Panc1 (cell line): ENCODE results near the gene ETF1. TPM values are rescaled to one million over a fixed set of nuclear protein-coding genes. Genes with fewer than 3 reads are reported as not detected.

Experiments
- ATAC-seq: fragments of 200-7000 bp; cut with Tn5 transposase; 2 replicates; pipeline ENCODE4 v1.9.1; 2020; ENCODE audit warnings: mild to moderate bottlenecking, moderate library complexity
- BruUV-seq: library from RNA; stranded (reverse); fragments of 400-500 nt; replicated peaks from 2 replicates; lab custom pipeline; 2021; lab: Mats Ljungman, UMichigan
- CTCF ChIA-PET: fragments of 300-600 bp; sonication (Branson Sonifier 250); formaldehyde crosslinking; loops from one replicate; lab custom pipeline; 2022; ENCODE audit warnings: antibody characterized with exemption; lab: Charles Lee
- POLR2A ChIA-PET: fragments of 300-600 bp; sonication (Branson Sonifier 250); formaldehyde crosslinking; loops from one replicate; lab custom pipeline; 2022; ENCODE audit warnings: antibody characterized with exemption; lab: Charles Lee
- DNase-seq: peaks from one replicate; pipeline ENCODE4 v3.0.0-alpha.2; 2010; ENCODE audit warnings: low read depth, low spot score
- H3K27ac ChIP-seq: 2 replicates; pipeline ENCODE4 v1.5.1; 2011; ENCODE audit warnings: mild to moderate bottlenecking, low read length, inconsistent platforms
- H3K27me3 ChIP-seq: fragments of 200-500 bp; sonication (Bioruptor generic); 2 replicates; pipeline ENCODE4 v1.6.0; 2014; ENCODE audit warnings: low read length, inconsistent platforms; ENCODE audit not compliant: control insufficient read depth, insufficient read depth
- H3K36me3 ChIP-seq: fragments of 200-500 bp; sonication (Bioruptor generic); 2 replicates; pipeline ENCODE4 v1.5.1; 2014; ENCODE audit warnings: inconsistent platforms, mild to moderate bottlenecking, low read length, moderate library complexity; ENCODE audit not compliant: control insufficient read depth, insufficient read depth
- H3K4me1 ChIP-seq: 2 replicates; pipeline ENCODE4 v1.5.1; 2011; ENCODE audit warnings: inconsistent platforms, mild to moderate bottlenecking, low read length, moderate library complexity; ENCODE audit not compliant: control insufficient read depth, insufficient read depth
- H3K4me3 ChIP-seq, 2 experiments: 2 replicates each; pipeline ENCODE4 v1.5.1; 2011 to 2012; ENCODE audit warnings: low read depth in 2 of 2, low read length in 2 of 2, mild to moderate bottlenecking in 2 of 2, inconsistent platforms in 1 of 2, moderate library complexity in 1 of 2
- H3K9me3 ChIP-seq: fragments of 200-500 bp; sonication (Bioruptor generic); 2 replicates; pipeline ENCODE4 v1.5.1; 2014; ENCODE audit warnings: low read depth, mild to moderate bottlenecking, inconsistent platforms, low read length, moderate library complexity; ENCODE audit not compliant: control insufficient read depth, insufficient read depth
- POLR2AphosphoS5 ChIP-seq: IDR thresholded peaks from 2 replicates; pipeline ENCODE4 v1.6.1; 2012; ENCODE audit warnings: mild to moderate bottlenecking, low read depth, low read length, moderate library complexity
- SIN3A ChIP-seq: IDR thresholded peaks from 2 replicates; pipeline ENCODE4 v1.6.1; 2012; ENCODE audit warnings: low read depth, mild to moderate bottlenecking, low read length, moderate library complexity, borderline replicate concordance; ENCODE audit not compliant: insufficient read depth
- TCF7L2 ChIP-seq: IDR thresholded peaks from 2 replicates; pipeline ENCODE4 v1.6.1; 2011; ENCODE audit warnings: mild to moderate bottlenecking, low read depth, low read length, inconsistent platforms
- in situ Hi-C: cut with HindIII; loops from 2 replicates; pipeline ENCODE4 v1.10.0; 2016; ENCODE audit warnings: low sequenced_read_pairs, low pct_unique_long_range_greater_than_20kb
- intact Hi-C: fragments of 100-400 bp; cut with micrococcal nuclease; formaldehyde crosslinking; loops from one replicate; pipeline ENCODE4 v1.10.0; 2022; ENCODE audit not compliant: unreplicated experiment
- total RNA-seq: library from RNA; stranded (reverse); gene quantifications from one replicate; pipeline ENCODE4 v1.2.1, GENCODE V29; 2021; ENCODE audit not compliant: unreplicated experiment
- TF ChIP-seq, protein P1 (sequence below), 2 experiments: IDR thresholded peaks; 2 replicates each; pipeline ENCODE4 v1.6.1; 2011 to 2012; ENCODE audit warnings: low read depth in 2 of 2, control low read depth in 1 of 2, low read length in 1 of 2, mild to moderate bottlenecking in 1 of 2, moderate library complexity in 1 of 2; ENCODE audit not compliant: insufficient read depth in 1 of 2
- TF ChIP-seq, protein P2 (sequence below): fragments of 450-650 bp; IDR thresholded peaks from 2 replicates; pipeline ENCODE4 v1.5.1; 2017; ENCODE audit warnings: mild to moderate bottlenecking

Gene ETF1
- total RNA-seq, 1 experiment from 2014 or later = 168 TPM

DNA sequence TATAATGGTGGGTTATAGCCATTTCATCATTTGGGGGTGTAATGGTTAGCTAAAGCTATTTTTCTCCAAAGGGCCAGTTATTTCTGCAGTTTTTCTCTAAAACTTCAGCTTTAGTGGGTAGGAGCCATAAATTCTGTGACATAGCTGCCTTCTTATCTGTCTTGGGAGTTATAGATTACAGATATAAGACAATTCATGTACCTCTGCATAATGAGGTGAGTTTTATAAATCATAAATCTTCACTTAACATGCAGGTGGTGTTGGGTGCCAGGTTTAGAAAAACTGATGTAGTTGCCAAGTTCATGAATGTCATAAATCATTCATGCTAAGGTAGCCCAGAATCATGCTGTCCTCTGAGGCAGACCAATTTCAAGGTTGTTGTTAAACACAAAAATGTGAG is 42.1 kb upstream of the ETF1 start:
- intact Hi-C loops = no loop called here
- POLR2A ChIA-PET = interaction anchor here (0.6 to 0.7 kb wide), 2 partner anchors 10 to 30 kb away, joined by 3 to 4 read pairs; no protein-coding TSS in a partner anchor
- CTCF ChIA-PET = interaction anchor here (0.5 kb wide), 1 partner anchor 457 kb away, joined by 4 read pairs; no protein-coding TSS in a partner anchor
- BruUV-seq = no TSS peak
- H3K4me1 ChIP-seq = no peaks in the 10 kb centered on the region
- H3K27ac ChIP-seq = no peak overlapping the region
- no peaks in the 10 kb centered on the region for H3K36me3 ChIP-seq
- H3K9me3 ChIP-seq = no peaks in the 10 kb centered on the region
- H3K27me3 ChIP-seq = no peaks in the 10 kb centered on the region; the same call in 1 of the 2 replicates
- ATAC-seq (no peak), DNase-seq (no peak)
- no peak for TF ChIP-seq POLR2AphosphoS5
- no peak overlapping the region for H3K4me3 ChIP-seq
- in situ Hi-C loops = no loop called here

DNA sequence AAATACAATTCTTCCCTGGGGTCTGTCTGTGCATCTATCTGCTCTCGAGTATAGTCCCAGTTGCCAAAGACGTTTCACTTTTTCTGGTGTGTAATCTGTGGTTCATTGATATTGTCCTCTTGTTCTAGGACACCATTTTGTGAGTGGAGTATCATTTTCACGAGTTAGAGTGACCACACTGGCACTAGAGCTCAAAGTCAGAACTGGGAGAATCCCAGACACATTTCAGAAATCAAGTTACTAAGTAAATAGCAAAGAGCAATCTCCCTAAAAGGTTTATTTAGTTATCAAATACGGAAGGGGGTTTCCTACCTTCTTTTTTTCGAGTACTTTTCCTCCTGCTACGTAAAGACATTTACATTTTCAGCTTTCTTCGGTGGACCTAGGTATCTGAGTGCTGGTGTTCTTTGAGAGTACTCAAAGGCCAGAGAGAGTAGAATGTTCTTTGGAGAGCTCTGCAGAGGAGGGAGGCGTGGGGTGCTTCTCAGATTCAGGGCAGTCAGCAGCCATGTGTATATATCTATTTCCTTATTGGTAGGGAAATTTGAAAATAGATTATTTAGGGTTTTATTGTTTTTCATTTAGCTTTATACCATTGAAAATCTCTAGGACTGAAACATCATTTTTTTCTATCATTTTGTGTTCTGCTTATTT is 41.1 kb upstream of the ETF1 start:
- Histone ChIP-seq H3K27ac (no peak overlapping the region), H3K27me3 (no peaks in the 10 kb centered on the region; the same call in 1 of the 2 replicates), H3K9me3 (no peaks in the 10 kb centered on the region), H3K4me3 (no peak overlapping the region), H3K36me3 (no peaks in the 10 kb centered on the region), H3K4me1 (no peaks in the 10 kb centered on the region)
- DNase-seq = no peak
- in situ Hi-C loops = no loop called here
- intact Hi-C loops = no loop called here
- CTCF ChIA-PET = no interaction called here
- POLR2A ChIA-PET = no interaction called here
- no peak for ATAC-seq
- TF ChIP-seq TCF7L2 = no peak
- TF ChIP-seq, protein P1, sequence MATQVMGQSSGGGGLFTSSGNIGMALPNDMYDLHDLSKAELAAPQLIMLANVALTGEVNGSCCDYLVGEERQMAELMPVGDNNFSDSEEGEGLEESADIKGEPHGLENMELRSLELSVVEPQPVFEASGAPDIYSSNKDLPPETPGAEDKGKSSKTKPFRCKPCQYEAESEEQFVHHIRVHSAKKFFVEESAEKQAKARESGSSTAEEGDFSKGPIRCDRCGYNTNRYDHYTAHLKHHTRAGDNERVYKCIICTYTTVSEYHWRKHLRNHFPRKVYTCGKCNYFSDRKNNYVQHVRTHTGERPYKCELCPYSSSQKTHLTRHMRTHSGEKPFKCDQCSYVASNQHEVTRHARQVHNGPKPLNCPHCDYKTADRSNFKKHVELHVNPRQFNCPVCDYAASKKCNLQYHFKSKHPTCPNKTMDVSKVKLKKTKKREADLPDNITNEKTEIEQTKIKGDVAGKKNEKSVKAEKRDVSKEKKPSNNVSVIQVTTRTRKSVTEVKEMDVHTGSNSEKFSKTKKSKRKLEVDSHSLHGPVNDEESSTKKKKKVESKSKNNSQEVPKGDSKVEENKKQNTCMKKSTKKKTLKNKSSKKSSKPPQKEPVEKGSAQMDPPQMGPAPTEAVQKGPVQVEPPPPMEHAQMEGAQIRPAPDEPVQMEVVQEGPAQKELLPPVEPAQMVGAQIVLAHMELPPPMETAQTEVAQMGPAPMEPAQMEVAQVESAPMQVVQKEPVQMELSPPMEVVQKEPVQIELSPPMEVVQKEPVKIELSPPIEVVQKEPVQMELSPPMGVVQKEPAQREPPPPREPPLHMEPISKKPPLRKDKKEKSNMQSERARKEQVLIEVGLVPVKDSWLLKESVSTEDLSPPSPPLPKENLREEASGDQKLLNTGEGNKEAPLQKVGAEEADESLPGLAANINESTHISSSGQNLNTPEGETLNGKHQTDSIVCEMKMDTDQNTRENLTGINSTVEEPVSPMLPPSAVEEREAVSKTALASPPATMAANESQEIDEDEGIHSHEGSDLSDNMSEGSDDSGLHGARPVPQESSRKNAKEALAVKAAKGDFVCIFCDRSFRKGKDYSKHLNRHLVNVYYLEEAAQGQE (IDR thresholded peaks at IDR 0.05; ENCODE audit: insufficient read depth in 1 of 2, low read depth in 2 of 2, low read length in 1 of 2) = no peak
- TF ChIP-seq, protein P2, sequence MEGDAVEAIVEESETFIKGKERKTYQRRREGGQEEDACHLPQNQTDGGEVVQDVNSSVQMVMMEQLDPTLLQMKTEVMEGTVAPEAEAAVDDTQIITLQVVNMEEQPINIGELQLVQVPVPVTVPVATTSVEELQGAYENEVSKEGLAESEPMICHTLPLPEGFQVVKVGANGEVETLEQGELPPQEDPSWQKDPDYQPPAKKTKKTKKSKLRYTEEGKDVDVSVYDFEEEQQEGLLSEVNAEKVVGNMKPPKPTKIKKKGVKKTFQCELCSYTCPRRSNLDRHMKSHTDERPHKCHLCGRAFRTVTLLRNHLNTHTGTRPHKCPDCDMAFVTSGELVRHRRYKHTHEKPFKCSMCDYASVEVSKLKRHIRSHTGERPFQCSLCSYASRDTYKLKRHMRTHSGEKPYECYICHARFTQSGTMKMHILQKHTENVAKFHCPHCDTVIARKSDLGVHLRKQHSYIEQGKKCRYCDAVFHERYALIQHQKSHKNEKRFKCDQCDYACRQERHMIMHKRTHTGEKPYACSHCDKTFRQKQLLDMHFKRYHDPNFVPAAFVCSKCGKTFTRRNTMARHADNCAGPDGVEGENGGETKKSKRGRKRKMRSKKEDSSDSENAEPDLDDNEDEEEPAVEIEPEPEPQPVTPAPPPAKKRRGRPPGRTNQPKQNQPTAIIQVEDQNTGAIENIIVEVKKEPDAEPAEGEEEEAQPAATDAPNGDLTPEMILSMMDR = no peak
- no TSS peak for BruUV-seq

DNA sequence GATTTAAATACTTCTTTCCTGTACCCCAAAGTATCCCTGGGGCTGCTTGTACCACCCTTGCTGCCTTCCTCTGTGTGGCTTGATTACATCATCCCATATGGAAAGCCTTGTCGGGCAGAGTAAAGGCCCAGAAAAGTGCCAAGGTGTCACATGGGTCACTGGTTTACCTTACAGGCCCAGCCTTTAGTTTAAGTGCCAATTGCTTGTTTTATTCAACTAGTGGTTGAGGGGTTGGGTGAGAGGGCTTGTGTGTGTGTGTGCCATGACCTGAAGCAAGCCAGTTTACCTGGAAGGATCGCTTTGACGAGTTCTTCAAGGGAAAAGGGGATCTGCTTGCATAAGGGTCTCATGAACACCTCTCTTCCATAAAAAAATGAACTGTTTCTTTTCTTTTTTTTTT is 39.9 kb upstream of the ETF1 start:
- Histone ChIP-seq H3K27ac (no peak overlapping the region), H3K27me3 (no peaks in the 10 kb centered on the region), H3K4me1 (no peaks in the 10 kb centered on the region), H3K9me3 (no peaks in the 10 kb centered on the region), H3K36me3 (no peaks in the 10 kb centered on the region), H3K4me3 (no peak overlapping the region)
- POLR2A ChIA-PET = no interaction called here
- no TSS peak for BruUV-seq
- ATAC-seq (no peak), DNase-seq (no peak)
- intact Hi-C loops (no loop called here), in situ Hi-C loops (no loop called here)
- TF ChIP-seq TCF7L2 (no peak), POLR2AphosphoS5 (no peak), SIN3A (no peak)
- TF ChIP-seq, protein P1 (IDR thresholded peaks at IDR 0.05; ENCODE audit: insufficient read depth in 1 of 2, low read depth in 2 of 2, low read length in 1 of 2) = no peak
- TF ChIP-seq, protein P2 = no peak
- CTCF ChIA-PET = no interaction called here
